H1 (cell line): Measurements from ENCODE around the gene WASL. TPM values are rescaled to one million over a fixed set of nuclear protein-coding genes. Genes with fewer than 3 reads are reported as not detected.

Source experiments
- ATF2 ChIP-seq: IDR thresholded peaks from 2 replicates; pipeline ENCODE4 v1.6.1; 2012; ENCODE audit warnings: low read length, inconsistent platforms
- CEBPB ChIP-seq: IDR thresholded peaks from 2 replicates; pipeline ENCODE4 v1.6.1; 2012; ENCODE audit warnings: low read depth, low read length
- CHD7 ChIP-seq: fragments of 300-600 bp; sonication (generic); IDR thresholded peaks from 2 replicates; pipeline ENCODE4 v1.7.1; 2012; ENCODE audit warnings: low read length, moderate library complexity, mild to moderate bottlenecking, inconsistent platforms; ENCODE audit not compliant: insufficient replicate concordance
- JUND ChIP-seq: IDR thresholded peaks from 2 replicates; pipeline ENCODE4 v1.6.1; 2011; ENCODE audit warnings: mild to moderate bottlenecking, improper control_type of control experiment, low read length
- MAFK ChIP-seq: IDR thresholded peaks from 2 replicates; pipeline ENCODE4 v1.6.1; 2012; ENCODE audit warnings: low read depth, mild to moderate bottlenecking, improper control_type of control experiment, low read length
- TBP ChIP-seq: IDR thresholded peaks from 2 replicates; pipeline ENCODE4 v1.6.1; 2011; ENCODE audit warnings: low read depth, low read length, improper control_type of control experiment
- polyA plus RNA-seq, 7 experiments: library from polyadenylated mRNA; depleted of rRNA in 3 of 7; stranded (reverse) in 5 of 7; unstranded in 2 of 7; fragments of >200 nt in 5 of 7; fragments of 200-250 nt in 2 of 7; gene quantifications; 1 replicate in 5 of 7; 2 replicates in 1 of 7; 4 replicates in 1 of 7; pipeline versions ENCODE4 v1.2.1 to v1.2.3, GENCODE V29; 2011 to 2013; ENCODE audit warnings: missing spikeins in 2 of 7, mixed read lengths in 2 of 7
- total RNA-seq: library from RNA; stranded (reverse); fragmentation: NEBNext Ultra II Directional; extraction: Animal tissue kit (Norgen Biotek cat#: 25700); gene quantifications from 2 replicates; pipeline ENCODE4 v1.2.1, GENCODE V29; 2021

WASL gene
- total and polyA plus RNA-seq, 2 of the 8 experiments (the other 6 are each of a cell fraction or from before 2014, with no cell fraction given): 7.7 to 38.9 TPM

- TF ChIP-seq CHD7 (no peak), ATF2 (no peak), MAFK (no peak), TBP (no peak), CEBPB (peak; percentile 12; the same call in 1 of the 2 replicates), JUND (no peak)
Observed at GRCh38 chr7:123789817-123790216, 41.0 kb upstream of the WASL start (continued).
